ENCODE measurements around the gene SELPLG. TPM values are rescaled to one million over a fixed set of nuclear protein-coding genes. Genes with fewer than 3 reads are reported as not detected.

SELPLG gene, protein sequence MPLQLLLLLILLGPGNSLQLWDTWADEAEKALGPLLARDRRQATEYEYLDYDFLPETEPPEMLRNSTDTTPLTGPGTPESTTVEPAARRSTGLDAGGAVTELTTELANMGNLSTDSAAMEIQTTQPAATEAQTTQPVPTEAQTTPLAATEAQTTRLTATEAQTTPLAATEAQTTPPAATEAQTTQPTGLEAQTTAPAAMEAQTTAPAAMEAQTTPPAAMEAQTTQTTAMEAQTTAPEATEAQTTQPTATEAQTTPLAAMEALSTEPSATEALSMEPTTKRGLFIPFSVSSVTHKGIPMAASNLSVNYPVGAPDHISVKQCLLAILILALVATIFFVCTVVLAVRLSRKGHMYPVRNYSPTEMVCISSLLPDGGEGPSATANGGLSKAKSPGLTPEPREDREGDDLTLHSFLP
- 5.6 TPM for polyA plus RNA-seq
- long read RNA-seq, donor 1, partial matches to known transcripts, result 0 of 2 reads
- long read RNA-seq, donor 1, other reads (novel, unspliced or antisense), result 0 of 2 reads
- long read RNA-seq, donor 2, partial matches to known transcripts, result 0 of 4 reads
- long read RNA-seq, donor 2, other reads (novel, unspliced or antisense), result 0 of 4 reads
- long read RNA-seq, donor 3, result 0 reads
- long read RNA-seq, donor 4, result 0 reads
- long read RNA-seq, donor 5, transcript SELPLG-203 (2 exons, 2,256 nt), result major isoform, 6 of 6 reads
- long read RNA-seq, donor 5, partial matches to known transcripts, result 0 of 6 reads
- long read RNA-seq, donor 5, other reads (novel, unspliced or antisense), result 0 of 6 reads
- long read RNA-seq, donor 6, transcript SELPLG-203 (2 exons, 2,256 nt), result major isoform, 9 of 9 reads
- long read RNA-seq, donor 6, partial matches to known transcripts, result 0 of 9 reads
- long read RNA-seq, donor 6, other reads (novel, unspliced or antisense), result 0 of 9 reads
- long read RNA-seq, donor 7, result 0 reads
- long read RNA-seq, donor 8, partial matches to known transcripts, result 0 of 3 reads
- long read RNA-seq, donor 8, other reads (novel, unspliced or antisense), result 0 of 3 reads
- long read RNA-seq, donor 9, transcript SELPLG-203 (2 exons, 2,256 nt), result major isoform, 5 of 5 reads
- long read RNA-seq, donor 9, partial matches to known transcripts, result 0 of 5 reads
- long read RNA-seq, donor 9, other reads (novel, unspliced or antisense), result 0 of 5 reads
- long read RNA-seq, donor 10, partial matches to known transcripts, result 0 of 1 reads
- long read RNA-seq, donor 10, other reads (novel, unspliced or antisense), result 0 of 1 reads
- long read RNA-seq, donor 11, transcript SELPLG-203 (2 exons, 2,256 nt), result major isoform, 5 of 5 reads
- long read RNA-seq, donor 11, partial matches to known transcripts, result 0 of 5 reads
- long read RNA-seq, donor 11, other reads (novel, unspliced or antisense), result 0 of 5 reads

DNA sequence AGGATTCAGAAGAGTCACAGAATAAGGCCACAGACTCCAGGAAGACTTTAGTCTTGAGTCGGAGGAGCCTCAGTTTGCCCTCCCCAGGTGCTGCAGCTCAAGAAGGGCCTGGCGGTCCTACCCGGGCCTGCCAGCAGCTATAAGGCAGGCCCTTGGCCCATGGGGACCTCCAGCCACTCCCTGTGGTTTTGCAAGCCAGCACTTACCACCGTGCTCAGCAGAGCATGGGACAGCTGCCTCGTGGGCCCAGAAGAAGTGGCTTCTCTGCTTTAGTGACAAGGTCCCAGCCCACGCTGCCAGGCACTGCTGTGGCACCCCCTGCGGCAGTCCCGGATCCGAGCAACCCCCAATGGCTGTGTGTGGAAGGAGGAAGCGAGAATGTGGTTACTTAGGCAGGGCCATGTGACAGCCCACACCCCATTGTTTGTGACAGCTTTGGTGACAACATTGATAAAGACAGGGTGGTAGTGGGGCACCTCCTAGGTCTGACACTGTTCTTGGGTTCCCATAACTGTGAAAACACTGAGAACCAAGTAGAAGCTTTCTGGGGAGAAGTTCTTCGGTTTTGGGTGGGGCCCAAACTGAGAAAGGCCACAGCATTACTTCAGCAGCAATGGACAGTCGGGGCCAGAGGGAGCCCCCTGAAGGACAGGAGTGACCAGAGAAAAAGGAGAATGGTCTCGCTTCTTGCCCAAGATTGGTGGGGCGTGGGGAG lies at the start of gene SELPLG:
SELPLG (minus strand) TSS at position 361 of the 715 bp plus-strand sequence. CDS start 9,587 bp downstream, outside the sequence.
- WGBS (ENCODE audit: insufficient coverage, low lambda C conversion rate), result no CpG with 5 or more reads among the region's 14 CpGs

DNA sequence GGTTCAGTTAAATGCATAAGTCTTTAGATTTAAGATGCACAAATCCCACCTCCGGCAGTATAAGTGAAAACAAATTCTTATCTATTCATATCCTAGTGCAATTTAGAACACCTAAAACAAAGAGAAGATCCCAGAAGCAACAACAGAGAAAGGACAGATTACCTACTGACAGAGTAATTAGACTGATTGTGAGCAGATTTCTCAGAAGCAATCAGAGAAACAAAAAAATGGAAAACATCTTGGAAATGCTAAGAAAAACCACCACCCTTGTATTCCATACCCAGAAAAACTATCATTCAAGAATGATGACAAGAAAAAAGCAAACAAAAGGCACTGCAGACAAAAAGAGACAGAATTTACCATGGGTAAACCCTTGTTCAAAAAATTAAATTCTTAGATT lies 47.6 kb upstream of the SELPLG start:
- Histone ChIP-seq H3K27me3 (ENCODE audit: control insufficient read depth, insufficient read depth, low read length) (no peaks in the 10 kb centered on the region), H3K9me3 (ENCODE audit: control insufficient read depth, low read depth, low read length) (no peaks in the 10 kb centered on the region), H3K27ac (ENCODE audit: low read length) (no peak overlapping the region), H3K36me3 (ENCODE audit: control insufficient read depth, insufficient read depth, low read length) (peaks cover 8% of the 10 kb centered on the region), H3K4me3 (ENCODE audit: low read length) (no peak overlapping the region), H3K4me1 (ENCODE audit: control insufficient read depth, insufficient read depth, low read length) (no peaks in the 10 kb centered on the region)
- no peak for DNase-seq
- no CpG with 5 or more reads among the region's 1 CpG for WGBS (ENCODE audit: insufficient coverage, low lambda C conversion rate)

More for the DNA sequence above, at the start of gene SELPLG:
- no peak within 1 kb of the TSS for H3K27ac ChIP-seq (ENCODE audit: low read length)
- no peaks in the 10 kb centered on the region for H3K9me3 ChIP-seq (ENCODE audit: control insufficient read depth, low read depth, low read length)
- peaks cover 22% of the 10 kb centered on the region for H3K27me3 ChIP-seq (ENCODE audit: control insufficient read depth, insufficient read depth, low read length)
- H3K4me1 ChIP-seq (ENCODE audit: control insufficient read depth, insufficient read depth, low read length), result peaks cover 8% of the 10 kb centered on the region
- no peaks in the 10 kb centered on the region for H3K36me3 ChIP-seq (ENCODE audit: control insufficient read depth, insufficient read depth, low read length)
- H3K4me3 ChIP-seq (ENCODE audit: low read length), result no peak within 1 kb of the TSS
- no peak for DNase-seq

DNA sequence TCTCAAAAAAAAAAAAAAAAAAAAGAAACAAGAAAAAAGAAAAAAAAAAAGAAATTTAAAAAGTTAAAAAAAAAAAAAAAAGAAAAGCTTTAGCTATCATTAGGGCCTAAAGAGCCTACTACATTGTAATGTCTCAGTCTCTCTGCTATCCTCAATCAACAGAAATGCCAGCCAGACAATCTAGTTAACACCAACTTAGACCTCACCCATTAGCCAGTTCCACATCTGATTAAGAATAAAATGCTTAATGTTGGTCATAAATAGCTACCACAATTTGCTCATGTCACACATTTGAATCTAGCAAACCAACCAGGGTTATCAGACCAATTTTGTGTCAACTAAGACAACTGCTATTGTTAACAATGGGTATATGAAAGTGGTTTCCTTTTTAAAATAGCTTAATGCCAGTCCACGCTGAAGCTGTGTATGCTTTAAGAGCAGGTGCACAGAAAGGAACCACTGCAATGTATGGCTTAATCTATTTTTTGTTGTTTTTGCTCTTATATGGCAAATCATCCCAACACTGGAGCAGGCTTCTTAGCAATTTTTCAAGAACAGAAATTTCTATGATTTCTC lies 45.5 kb upstream of the SELPLG start:
- DNase-seq, result no peak
- Histone ChIP-seq H3K4me1 (ENCODE audit: control insufficient read depth, insufficient read depth, low read length) (no peaks in the 10 kb centered on the region), H3K27ac (ENCODE audit: low read length) (no peak overlapping the region), H3K27me3 (ENCODE audit: control insufficient read depth, insufficient read depth, low read length) (no peaks in the 10 kb centered on the region), H3K9me3 (ENCODE audit: control insufficient read depth, low read depth, low read length) (no peaks in the 10 kb centered on the region), H3K4me3 (ENCODE audit: low read length) (no peak overlapping the region), H3K36me3 (ENCODE audit: control insufficient read depth, insufficient read depth, low read length) (peaks cover 19% of the 10 kb centered on the region)
- whole genome bisulfite sequencing (ENCODE audit: insufficient coverage, low lambda C conversion rate), result no CpG with 5 or more reads among the region's 1 CpG

DNA sequence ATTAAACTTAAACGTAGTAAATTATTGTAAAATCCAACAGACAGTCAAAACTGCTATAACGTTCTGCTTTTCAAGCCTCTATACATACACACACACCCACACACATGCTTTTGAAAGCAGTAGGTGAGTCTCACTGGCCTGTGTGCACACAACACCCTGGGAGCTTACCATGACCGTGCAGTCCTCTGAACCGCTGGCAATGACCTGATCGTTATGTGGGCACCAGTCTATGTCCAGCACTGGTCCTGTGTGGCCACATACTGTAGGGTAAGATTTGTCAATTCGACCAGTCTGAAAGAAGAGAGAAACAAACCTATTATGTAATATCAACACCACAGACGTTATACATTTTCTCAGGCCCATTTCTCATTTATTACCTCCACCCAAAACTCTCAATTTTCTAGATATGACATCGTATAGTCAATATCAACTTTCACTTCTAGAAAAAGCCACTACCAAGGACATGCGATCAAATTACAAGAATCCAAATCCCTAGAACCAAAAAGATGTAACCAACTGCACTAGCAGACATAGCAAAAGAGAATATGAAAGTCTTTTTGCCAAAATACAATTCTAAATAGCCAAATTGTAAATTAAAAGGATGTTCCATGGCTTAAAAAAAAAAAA lies 44.5 kb upstream of the SELPLG start:
- peaks cover 19% of the 10 kb centered on the region for H3K36me3 ChIP-seq (ENCODE audit: control insufficient read depth, insufficient read depth, low read length)
- H3K9me3 ChIP-seq (ENCODE audit: control insufficient read depth, low read depth, low read length), result no peaks in the 10 kb centered on the region
- H3K27ac ChIP-seq (ENCODE audit: low read length), result no peak overlapping the region
- H3K4me3 ChIP-seq (ENCODE audit: low read length), result no peak overlapping the region
- DNase-seq, result no peak
- H3K4me1 ChIP-seq (ENCODE audit: control insufficient read depth, insufficient read depth, low read length), result no peaks in the 10 kb centered on the region
- no peaks in the 10 kb centered on the region for H3K27me3 ChIP-seq (ENCODE audit: control insufficient read depth, insufficient read depth, low read length)
- WGBS (ENCODE audit: insufficient coverage, low lambda C conversion rate), result 100% methylated on average over 1 of the region's 9 CpGs

DNA sequence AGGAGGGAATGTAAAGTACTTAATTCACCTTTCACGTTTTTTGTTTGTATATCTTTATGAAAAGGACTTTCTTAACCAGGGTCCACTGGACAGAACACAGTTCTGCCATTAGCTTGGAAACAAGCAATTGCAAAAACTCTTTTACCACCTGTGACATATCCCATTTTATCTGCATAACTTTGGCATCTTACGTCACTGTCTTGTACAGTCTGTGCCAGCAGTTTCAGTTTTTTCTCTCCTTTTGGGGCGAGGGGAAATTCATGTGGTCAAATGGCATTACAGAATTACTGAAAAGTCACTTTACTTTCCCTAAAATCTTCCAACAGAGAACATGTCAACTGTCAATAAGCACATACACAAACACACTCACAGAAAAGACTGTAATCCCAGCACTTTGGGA lies 43.7 kb upstream of the SELPLG start:
- Histone ChIP-seq H3K4me3 (ENCODE audit: low read length) (no peak overlapping the region), H3K4me1 (ENCODE audit: control insufficient read depth, insufficient read depth, low read length) (no peaks in the 10 kb centered on the region), H3K27me3 (ENCODE audit: control insufficient read depth, insufficient read depth, low read length) (no peaks in the 10 kb centered on the region), H3K9me3 (ENCODE audit: control insufficient read depth, low read depth, low read length) (no peaks in the 10 kb centered on the region), H3K36me3 (ENCODE audit: control insufficient read depth, insufficient read depth, low read length) (peaks cover 19% of the 10 kb centered on the region), H3K27ac (ENCODE audit: low read length) (no peak overlapping the region)
- WGBS (ENCODE audit: insufficient coverage, low lambda C conversion rate), result 100% methylated on average over 1 of the region's 3 CpGs
- no peak for DNase-seq

DNA sequence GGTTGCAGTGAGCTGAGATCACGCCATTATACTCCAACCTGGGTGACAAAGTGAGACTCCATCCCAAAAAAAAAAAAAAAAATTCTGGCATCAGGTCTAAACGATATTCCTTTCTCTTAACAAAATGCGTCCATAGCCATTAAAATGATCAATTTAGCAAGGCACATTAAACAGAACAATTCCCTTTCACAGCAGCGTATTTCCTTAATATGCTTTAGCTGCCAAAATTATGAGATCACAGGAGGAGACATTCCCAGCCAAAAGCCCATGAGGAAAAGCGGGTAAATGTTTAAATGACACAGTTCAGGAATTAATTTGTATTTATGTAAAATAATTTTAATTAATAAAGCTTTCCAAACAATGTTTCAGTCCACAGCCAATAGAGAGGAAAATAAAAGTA lies 43.0 kb upstream of the SELPLG start:
- no peaks in the 10 kb centered on the region for H3K9me3 ChIP-seq (ENCODE audit: control insufficient read depth, low read depth, low read length)

DNA sequence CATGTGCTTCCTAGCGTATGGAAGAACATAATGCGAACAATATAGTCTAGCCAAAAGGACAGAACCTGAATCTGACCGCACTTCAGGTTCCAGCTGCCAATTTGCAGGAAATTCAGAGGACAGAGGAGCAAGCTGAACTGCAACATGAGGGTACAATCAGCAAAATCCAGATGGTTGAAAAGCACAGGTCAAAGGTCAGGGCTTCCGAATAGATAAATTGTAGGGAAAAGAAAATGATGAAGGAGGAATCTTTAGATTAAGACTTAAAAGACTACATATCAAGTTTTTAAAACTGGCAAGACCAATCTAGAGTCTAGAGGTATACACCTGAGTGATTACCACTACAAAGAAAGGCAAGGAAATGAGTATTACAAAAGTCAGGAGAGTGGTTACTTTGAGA lies 42.1 kb upstream of the SELPLG start:
- H3K36me3 ChIP-seq (ENCODE audit: control insufficient read depth, insufficient read depth, low read length), result peaks cover 19% of the 10 kb centered on the region
- 80% methylated on average over 2 of the region's 4 CpGs for WGBS (ENCODE audit: insufficient coverage, low lambda C conversion rate)
- no peak overlapping the region for H3K27ac ChIP-seq (ENCODE audit: low read length)
- H3K27me3 ChIP-seq (ENCODE audit: control insufficient read depth, insufficient read depth, low read length), result no peaks in the 10 kb centered on the region
- no peaks in the 10 kb centered on the region for H3K4me1 ChIP-seq (ENCODE audit: control insufficient read depth, insufficient read depth, low read length)
- no peaks in the 10 kb centered on the region for H3K9me3 ChIP-seq (ENCODE audit: control insufficient read depth, low read depth, low read length)
- H3K4me3 ChIP-seq (ENCODE audit: low read length), result no peak overlapping the region
- DNase-seq, result no peak

More for the DNA sequence above, 43.0 kb upstream of the SELPLG start:
- H3K4me3 ChIP-seq (ENCODE audit: low read length), result no peak overlapping the region
- H3K27ac ChIP-seq (ENCODE audit: low read length), result no peak overlapping the region
- no peaks in the 10 kb centered on the region for H3K27me3 ChIP-seq (ENCODE audit: control insufficient read depth, insufficient read depth, low read length)
- H3K4me1 ChIP-seq (ENCODE audit: control insufficient read depth, insufficient read depth, low read length), result no peaks in the 10 kb centered on the region
- 75% methylated on average over 2 of the region's 5 CpGs for WGBS (ENCODE audit: insufficient coverage, low lambda C conversion rate)
- no peak for DNase-seq
- peaks cover 19% of the 10 kb centered on the region for H3K36me3 ChIP-seq (ENCODE audit: control insufficient read depth, insufficient read depth, low read length)

DNA sequence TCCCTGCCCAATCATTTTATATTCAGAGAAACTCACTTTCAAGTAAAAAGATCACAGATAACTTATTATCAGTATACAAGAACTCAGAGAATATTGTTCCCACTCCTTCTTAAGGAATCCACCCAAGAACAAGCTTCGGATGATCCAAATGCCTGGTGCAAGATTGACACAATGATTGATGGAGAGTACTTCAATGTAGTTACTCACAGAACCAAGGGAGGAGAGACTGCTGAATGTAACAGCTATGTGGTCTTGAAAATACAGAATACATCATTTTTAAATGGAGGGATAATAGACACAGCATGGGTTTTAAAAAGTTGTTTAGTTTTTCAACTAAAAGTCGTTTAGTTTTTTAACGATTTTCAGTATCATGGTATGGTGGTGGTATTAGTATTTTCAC lies 38.4 kb upstream of the SELPLG start:
- no peak overlapping the region for H3K27ac ChIP-seq (ENCODE audit: low read length)
- no peak for DNase-seq
- WGBS (ENCODE audit: insufficient coverage, low lambda C conversion rate), result 100% methylated on average over 2 of the region's 3 CpGs

DNA sequence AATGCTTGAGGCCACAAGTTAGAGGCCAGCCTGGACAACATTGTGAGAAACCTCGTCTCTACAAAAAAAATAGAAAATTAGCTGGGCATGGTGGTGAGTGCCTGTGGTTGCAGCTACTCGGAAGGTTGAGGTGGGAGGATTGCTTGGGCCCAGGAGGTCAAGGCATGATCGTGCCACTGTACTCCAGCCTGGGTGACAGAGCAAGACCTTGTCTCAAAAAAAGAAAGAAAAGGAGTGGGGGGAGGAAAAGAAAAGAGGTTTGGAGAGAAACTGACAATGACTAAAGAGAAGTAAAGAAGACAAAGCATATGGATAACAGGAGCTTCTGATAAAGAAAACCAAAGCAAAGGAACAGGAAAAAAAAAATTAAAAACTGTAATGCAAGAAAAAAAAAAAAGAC lies 37.4 kb upstream of the SELPLG start:
- Histone ChIP-seq H3K4me1 (ENCODE audit: control insufficient read depth, insufficient read depth, low read length) (no peaks in the 10 kb centered on the region), H3K27ac (ENCODE audit: low read length) (no peak overlapping the region), H3K4me3 (ENCODE audit: low read length) (no peak overlapping the region), H3K9me3 (ENCODE audit: control insufficient read depth, low read depth, low read length) (no peaks in the 10 kb centered on the region), H3K36me3 (ENCODE audit: control insufficient read depth, insufficient read depth, low read length) (peaks cover 9% of the 10 kb centered on the region), H3K27me3 (ENCODE audit: control insufficient read depth, insufficient read depth, low read length) (no peaks in the 10 kb centered on the region)
- no peak for DNase-seq
- no CpG with 5 or more reads among the region's 3 CpGs for WGBS (ENCODE audit: insufficient coverage, low lambda C conversion rate)

More for the DNA sequence above, 38.4 kb upstream of the SELPLG start:
- Histone ChIP-seq H3K4me1 (ENCODE audit: control insufficient read depth, insufficient read depth, low read length) (no peaks in the 10 kb centered on the region), H3K36me3 (ENCODE audit: control insufficient read depth, insufficient read depth, low read length) (peaks cover 11% of the 10 kb centered on the region), H3K9me3 (ENCODE audit: control insufficient read depth, low read depth, low read length) (no peaks in the 10 kb centered on the region), H3K4me3 (ENCODE audit: low read length) (no peak overlapping the region), H3K27me3 (ENCODE audit: control insufficient read depth, insufficient read depth, low read length) (no peaks in the 10 kb centered on the region)
